ENCODE data around the gene TANGO6.
"Not testable (repeated sequence)": the region's sequence is repeated elsewhere in the genome, so short reads cannot be mapped to it uniquely, and the experiment has no call there.

The TANGO6 gene

DNA sequence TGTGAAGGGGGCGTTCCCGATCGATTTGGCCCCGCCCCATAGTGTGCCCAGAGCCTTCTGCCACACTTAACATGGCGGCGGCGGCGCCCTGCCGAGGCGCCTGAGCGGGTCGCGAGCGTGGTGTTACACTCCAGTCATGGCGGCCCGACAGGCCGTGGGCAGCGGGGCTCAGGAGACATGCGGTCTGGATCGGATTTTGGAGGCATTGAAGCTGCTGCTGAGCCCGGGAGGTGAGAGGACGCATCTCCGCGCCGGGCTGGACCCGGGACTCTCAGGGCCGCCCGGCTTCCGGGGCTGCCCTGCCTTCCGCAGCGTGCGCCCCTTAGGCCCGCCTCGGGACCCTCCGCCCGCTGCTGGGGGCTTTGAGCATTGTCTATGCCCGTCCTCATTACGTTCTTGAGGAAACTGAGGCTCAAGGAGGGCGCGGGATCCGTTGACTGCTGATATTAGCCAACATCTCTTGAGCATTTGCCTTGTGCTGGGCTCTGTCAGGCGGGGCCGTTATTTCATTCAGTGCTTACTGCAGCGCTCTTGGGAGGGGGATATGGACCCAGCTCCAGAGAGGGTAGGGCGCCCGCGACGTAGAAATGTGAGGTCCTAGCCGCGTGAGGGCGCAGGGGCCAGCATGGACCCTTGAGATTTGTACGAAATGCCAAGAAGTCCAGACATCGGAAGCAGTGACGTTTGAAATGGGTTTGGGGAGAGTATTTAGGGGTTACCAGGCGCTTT, at the start of gene TANGO6:
Gene TANGO6, plus strand, starts transcription at position 50 of the 729 bp plus-strand sequence. Its CDS starts 87 bp downstream, at position 137.
- peak; percentile 88 to 96 (median 90) for DNase-seq (ENCODE audit: low read depth in 2 of 3, low spot score in 1 of 3)

DNA sequence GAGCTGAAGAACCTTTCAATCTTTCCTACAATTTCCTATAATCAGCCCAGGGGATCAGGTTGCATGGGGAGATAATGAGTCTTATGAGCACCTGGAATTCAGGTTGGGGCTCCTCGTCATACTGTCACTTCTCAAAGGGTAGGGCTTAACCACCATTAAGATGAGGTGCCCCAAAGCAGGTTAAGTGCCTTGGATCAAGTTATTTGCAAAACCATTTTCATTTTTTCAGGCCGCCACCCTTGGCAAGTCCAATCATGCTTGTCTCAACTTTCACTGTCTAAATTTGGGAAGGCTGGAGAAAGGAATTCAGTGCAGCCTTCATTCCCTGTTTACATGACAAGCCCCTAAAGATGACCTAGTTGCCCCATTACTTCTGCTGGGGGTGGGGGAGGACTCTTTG, 44.9 kb upstream of the TANGO6 start:
- no peak for DNase-seq (ENCODE audit: low read depth in 2 of 3, low spot score in 1 of 3)

DNA sequence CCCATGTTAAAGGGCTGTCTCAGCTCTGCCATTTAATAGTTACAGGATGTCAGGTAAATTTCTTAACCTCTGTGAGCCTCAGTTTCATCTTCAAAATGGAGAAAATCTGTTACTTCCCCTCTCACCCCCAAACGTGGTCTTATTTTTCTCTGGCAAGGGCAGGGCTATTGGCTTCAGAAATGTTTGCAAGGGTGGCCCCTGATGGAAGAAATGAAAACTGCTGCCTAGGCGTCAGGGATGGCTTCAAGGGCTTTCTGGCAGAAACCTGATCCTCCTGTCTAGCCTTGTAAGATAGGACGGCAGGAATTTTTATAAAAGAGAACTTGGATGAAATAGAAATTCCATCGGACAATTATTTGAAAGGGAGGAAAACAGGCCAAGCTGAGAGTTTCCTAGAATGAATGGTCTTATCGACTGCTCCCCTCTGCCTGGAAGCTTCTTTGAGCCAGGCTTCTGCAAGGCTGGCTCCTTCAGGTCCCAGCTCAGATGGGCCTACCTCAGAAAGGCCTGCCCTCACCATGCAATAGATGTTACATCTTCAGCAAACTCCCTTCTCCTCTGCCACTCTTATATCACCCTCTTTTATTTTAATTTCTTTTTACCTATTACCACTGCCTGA, 43.0 kb upstream of the TANGO6 start:
- DNase-seq (ENCODE audit: low read depth in 2 of 3, low spot score in 1 of 3): peak; percentile 20 to 72 (median 24)

GRCh38 chr16:68802190-68802589, 41.1 kb upstream of the TANGO6 start:
- DNase-seq (ENCODE audit: low read depth in 2 of 3, low spot score in 1 of 3): no peak

GRCh38 chr16:68806422-68806821, 36.9 kb upstream of the TANGO6 start:
- DNase-seq (ENCODE audit: low read depth in 2 of 3, low spot score in 1 of 3): no peak

- DNase-seq (ENCODE audit: low read depth in 2 of 3, low spot score in 1 of 3): no peak
Measured at GRCh38 chr16:68806981-68807380, 36.4 kb upstream of the TANGO6 start.

DNA sequence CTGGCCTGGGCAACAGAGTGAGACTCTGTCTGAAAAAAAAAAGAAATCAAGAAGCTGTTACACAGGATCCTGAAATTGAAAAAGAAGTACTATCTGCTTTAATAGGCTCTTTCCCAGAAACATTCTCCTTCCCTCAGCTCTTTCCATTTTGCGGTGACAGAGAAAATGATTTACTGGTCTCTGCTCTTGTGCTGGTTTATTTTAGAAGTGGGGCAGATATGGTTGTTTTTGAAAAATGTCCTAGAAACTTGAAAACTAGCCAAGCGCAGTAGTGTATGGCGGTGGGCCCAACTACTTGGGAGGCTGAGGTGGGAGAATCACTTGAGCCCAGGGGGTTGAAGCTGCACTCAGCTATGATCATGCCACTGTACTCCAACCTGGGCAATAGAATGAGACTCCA, 28.8 kb upstream of the TANGO6 start:
- DNase-seq (ENCODE audit: low read depth in 2 of 3, low spot score in 1 of 3): no peak

GRCh38 chr16:68823401-68824135, 19.8 kb upstream of the TANGO6 start:
- no peak for DNase-seq (ENCODE audit: low read depth in 2 of 3, low spot score in 1 of 3)

GRCh38 chr16:68825427-68825826, 17.9 kb upstream of the TANGO6 start:
- DNase-seq (ENCODE audit: low read depth in 2 of 3, low spot score in 1 of 3): no peak

- DNase-seq (ENCODE audit: low read depth in 2 of 3, low spot score in 1 of 3): no peak
Measured at GRCh38 chr16:68826652-68827051, 16.7 kb upstream of the TANGO6 start.

GRCh38 chr16:68833251-68833650, 10.1 kb upstream of the TANGO6 start:
- no peak for DNase-seq (ENCODE audit: low read depth in 2 of 3, low spot score in 1 of 3)

GRCh38 chr16:68834550-68834949, 8.8 kb upstream of the TANGO6 start:
- DNase-seq (ENCODE audit: low read depth in 2 of 3, low spot score in 1 of 3): no peak

- DNase-seq (ENCODE audit: low read depth in 2 of 3, low spot score in 1 of 3): no peak
Measured at GRCh38 chr16:68835970-68836369, 7.4 kb upstream of the TANGO6 start.

GRCh38 chr16:68839831-68840230, 3.5 kb upstream of the TANGO6 start:
- DNase-seq (ENCODE audit: low read depth in 2 of 3, low spot score in 1 of 3): no peak

DNA sequence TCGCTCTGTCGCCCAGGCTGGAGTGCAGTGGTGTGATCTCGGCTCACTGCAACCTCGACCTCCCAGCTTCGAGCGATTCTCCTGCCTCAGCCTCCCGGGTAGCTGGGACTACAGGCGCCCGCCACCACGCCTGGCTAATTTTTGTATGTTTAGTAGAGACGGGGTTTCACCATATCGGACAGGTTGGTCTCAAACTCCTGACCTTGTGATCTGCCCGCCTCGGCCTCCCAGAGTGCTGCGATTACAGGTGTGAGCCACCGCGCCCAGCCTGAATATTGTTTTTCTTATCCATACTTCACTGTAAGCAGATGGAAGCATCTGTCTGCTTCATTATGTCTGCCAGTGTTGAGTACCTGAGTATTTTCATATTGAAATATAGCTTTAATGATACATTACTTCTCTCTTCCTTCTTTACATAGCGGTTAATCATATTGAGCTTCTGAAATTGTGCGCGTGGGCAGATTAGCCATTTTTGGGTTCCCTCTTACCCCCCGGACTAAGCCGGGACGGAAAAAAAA, 308 bp upstream of the TANGO6 start:
- not testable (repeated sequence) for DNase-seq (ENCODE audit: low read depth in 2 of 3, low spot score in 1 of 3)

- DNase-seq (ENCODE audit: low read depth in 2 of 3, low spot score in 1 of 3): no peak
Measured at GRCh38 chr16:68844211-68844564, 857 bp downstream of the TANGO6 start.

- no peak for DNase-seq (ENCODE audit: low read depth in 2 of 3, low spot score in 1 of 3)
Measured at GRCh38 chr16:68848786-68849185, 5.5 kb downstream of the TANGO6 start.

- DNase-seq (ENCODE audit: low read depth in 2 of 3, low spot score in 1 of 3): no peak
Measured at GRCh38 chr16:68850481-68850880, 7.2 kb downstream of the TANGO6 start.

- DNase-seq (ENCODE audit: low read depth in 2 of 3, low spot score in 1 of 3): no peak
Measured at GRCh38 chr16:68851601-68852000, 8.3 kb downstream of the TANGO6 start.

GRCh38 chr16:68857479-68857878, 14.1 kb downstream of the TANGO6 start:
- DNase-seq (ENCODE audit: low read depth in 2 of 3, low spot score in 1 of 3): no peak

DNA sequence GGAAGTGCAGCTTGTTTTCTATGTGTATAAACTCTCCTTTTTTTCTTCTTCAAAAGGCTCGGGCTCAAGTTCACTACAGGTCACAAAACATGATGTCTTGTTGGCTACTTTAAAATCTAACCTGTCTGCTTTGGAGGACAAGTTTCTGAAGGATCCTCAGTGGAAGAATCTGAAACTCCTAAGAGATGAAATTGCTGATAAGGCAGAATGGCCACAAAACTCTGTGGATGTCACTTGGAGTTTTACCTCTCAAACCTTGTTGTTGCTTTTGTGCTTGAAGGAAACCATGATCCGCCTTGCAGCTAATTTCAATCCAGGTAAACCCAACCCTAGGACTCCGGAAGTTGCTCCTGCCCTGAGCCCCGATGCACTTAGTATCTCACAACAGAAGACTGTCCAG, 16.5 kb downstream of the TANGO6 start:
- no peak for DNase-seq (ENCODE audit: low read depth in 2 of 3, low spot score in 1 of 3)
